ENCODE measurements around the gene PDE7B. TPM values are rescaled to one million over a fixed set of nuclear protein-coding genes. Genes with fewer than 3 reads are reported as not detected.

PDE7B gene
- total RNA-seq, 2 experiments from 2014 or later = 0.25 to 0.31 TPM

DNA sequence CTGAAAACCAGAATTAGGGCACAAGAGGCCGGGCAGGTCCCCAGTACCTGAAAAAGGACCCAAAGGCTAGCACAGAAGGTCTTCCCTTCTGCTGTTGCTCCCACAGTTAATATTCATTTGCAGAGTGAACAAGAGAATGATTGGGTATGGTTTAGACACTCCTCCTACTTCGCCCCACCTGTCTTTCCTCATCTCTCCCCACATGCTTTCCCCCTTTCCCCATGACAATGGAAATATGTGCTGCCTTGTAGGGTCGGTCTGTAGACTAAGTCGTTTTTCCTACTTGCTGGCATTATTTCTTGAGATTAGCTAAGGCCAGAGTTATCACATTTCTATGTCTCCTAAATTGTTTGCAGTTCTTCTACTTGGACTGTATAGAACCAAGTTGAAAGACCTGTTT, 181.9 kb downstream of the PDE7B start:
- H3K4me1 Mint-ChIP-seq (ENCODE audit: low read depth) = peaks cover 14% of the 10 kb centered on the region
- CTCF ChIA-PET = interaction anchor here (0.7 to 1.2 kb wide), 2 partner anchors 13 to 15 kb away, joined by 4 read pairs; no protein-coding TSS in a partner anchor
- no peak overlapping the region for H3K4me3 Mint-ChIP-seq
- intact Hi-C loops (cut with micrococcal nuclease) = loop anchor here (2.0 to 10.0 kb wide), 3 partner anchors 193 to 499 kb away; no protein-coding TSS in a partner anchor
- H3K27ac Mint-ChIP-seq = no peak overlapping the region
- DNase-seq = no peak
- no peaks in the 10 kb centered on the region for H3K9me3 Mint-ChIP-seq
- H3K27me3 Mint-ChIP-seq (ENCODE audit: low read depth) = no peaks in the 10 kb centered on the region
- no peaks in the 10 kb centered on the region for H3K36me3 Mint-ChIP-seq (ENCODE audit: low read depth)

DNA sequence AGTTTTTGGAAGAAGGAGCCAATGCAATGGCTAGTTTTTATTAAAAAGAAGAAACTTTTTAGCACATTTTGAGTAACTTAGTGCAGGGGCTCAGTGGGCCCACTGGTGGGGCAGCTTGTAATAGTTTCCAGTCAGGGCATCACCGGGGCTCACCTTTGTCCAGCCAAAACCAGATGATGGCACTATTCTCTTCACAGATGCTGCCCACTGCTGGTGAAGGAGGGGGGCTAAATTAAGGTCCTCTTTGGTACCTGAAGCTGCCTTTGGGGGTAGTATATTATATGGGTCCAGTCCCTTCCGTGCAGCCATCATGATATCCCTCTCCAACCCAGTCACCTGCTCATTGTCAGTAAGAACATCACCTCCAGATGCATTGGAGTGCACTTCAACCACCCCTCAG, 182.9 kb downstream of the PDE7B start:
- Mint-ChIP-seq H3K27me3 (ENCODE audit: low read depth) (no peaks in the 10 kb centered on the region), H3K4me1 (ENCODE audit: low read depth) (peaks cover 15% of the 10 kb centered on the region), H3K9me3 (no peaks in the 10 kb centered on the region), H3K36me3 (ENCODE audit: low read depth) (no peaks in the 10 kb centered on the region), H3K27ac (no peak overlapping the region), H3K4me3 (no peak overlapping the region)
- no peak for DNase-seq
- intact Hi-C loops (cut with micrococcal nuclease) = loop anchor here (10.0 kb wide), 2 partner anchors 280 to 500 kb away; no protein-coding TSS in a partner anchor
- CTCF ChIA-PET = interaction anchor here (0.6 kb wide), 1 partner anchor 20 kb away, joined by 3 read pairs; no protein-coding TSS in a partner anchor

DNA sequence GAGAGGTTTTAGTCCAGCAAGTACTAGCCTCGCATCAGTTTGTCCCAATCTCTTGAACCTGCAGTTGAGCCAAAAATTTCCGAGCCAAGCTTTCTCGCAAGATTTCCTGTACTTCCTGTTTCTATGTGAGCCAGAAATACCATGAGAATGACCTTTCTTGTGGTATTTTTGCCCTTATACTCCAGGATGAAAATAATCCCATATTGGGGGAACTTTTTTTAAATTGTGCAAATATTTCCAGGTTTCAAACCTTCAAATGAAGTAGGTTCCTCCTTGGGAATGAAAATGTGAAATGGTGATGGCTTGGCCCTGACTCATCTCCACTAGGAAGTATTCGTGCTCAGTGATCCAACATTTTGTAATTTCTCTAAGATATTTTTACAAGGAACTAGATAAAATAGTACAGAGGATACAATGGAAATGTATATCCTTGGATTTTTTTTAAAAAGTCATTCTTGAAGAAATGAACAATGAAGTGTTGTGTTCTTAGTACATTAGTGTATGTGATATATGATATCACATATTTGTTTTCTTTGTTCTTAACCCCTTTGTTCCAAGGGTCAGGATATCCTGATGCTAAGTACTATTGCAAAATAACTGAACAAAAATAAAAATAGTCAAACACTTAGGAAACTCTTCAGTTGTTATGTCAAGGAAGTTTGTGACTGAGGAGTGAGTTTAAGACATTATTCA, 184.0 kb downstream of the PDE7B start:
- intact Hi-C loops (cut with micrococcal nuclease) = loop anchor here (10.0 kb wide), 2 partner anchors 279 to 501 kb away; no protein-coding TSS in a partner anchor
- H3K27me3 Mint-ChIP-seq (ENCODE audit: low read depth) = no peaks in the 10 kb centered on the region
- CTCF ChIA-PET = no interaction called here
- H3K9me3 Mint-ChIP-seq = no peaks in the 10 kb centered on the region
- no peak overlapping the region for H3K27ac Mint-ChIP-seq
- DNase-seq = no peak
- no peaks in the 10 kb centered on the region for H3K36me3 Mint-ChIP-seq (ENCODE audit: low read depth)
- peaks cover 15% of the 10 kb centered on the region for H3K4me1 Mint-ChIP-seq (ENCODE audit: low read depth)
- no peak overlapping the region for H3K4me3 Mint-ChIP-seq

DNA sequence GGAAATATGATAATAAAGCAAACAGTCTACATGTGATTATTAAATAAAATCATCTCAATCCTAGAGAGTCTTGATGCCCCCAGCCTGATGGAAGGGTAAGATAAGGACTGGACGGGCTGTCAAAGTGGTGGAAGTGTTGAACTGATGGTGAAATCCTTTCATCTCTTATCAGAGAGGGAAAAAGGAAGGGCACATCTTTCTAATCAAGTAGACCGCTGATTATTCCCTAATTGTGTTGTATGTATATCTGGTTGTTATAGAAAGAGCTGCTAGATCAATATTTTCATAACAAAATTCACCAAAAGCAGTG, 184.5 kb downstream of the PDE7B start:
- no peaks in the 10 kb centered on the region for H3K36me3 Mint-ChIP-seq (ENCODE audit: low read depth)
- H3K27me3 Mint-ChIP-seq (ENCODE audit: low read depth) = no peaks in the 10 kb centered on the region
- no peak overlapping the region for H3K27ac Mint-ChIP-seq
- peaks cover 15% of the 10 kb centered on the region for H3K4me1 Mint-ChIP-seq (ENCODE audit: low read depth)
- CTCF ChIA-PET = no interaction called here
- intact Hi-C loops (cut with micrococcal nuclease) = loop anchor here (10.0 kb wide), 2 partner anchors 279 to 501 kb away; no protein-coding TSS in a partner anchor
- H3K9me3 Mint-ChIP-seq = no peaks in the 10 kb centered on the region
- H3K4me3 Mint-ChIP-seq = no peak overlapping the region
- DNase-seq = no peak

DNA sequence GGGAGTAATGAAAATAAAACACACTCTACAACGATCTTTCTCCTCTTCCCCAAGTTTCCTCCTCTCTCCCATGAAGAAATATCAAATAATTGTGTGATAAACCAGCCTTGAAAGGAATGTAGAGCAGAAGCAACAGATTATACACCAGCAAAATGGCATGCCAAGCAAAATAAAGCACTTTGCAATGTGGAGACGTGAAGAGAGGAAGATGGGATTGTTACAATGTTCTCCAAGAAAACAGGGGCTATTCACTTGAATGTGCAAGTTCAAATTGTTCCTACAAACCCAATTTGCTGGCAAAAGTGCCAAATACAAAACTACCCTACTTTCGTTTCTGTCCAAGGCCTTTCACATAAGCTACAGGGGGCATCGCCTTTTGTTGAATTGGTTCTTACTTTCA, 185.1 kb downstream of the PDE7B start:
- Mint-ChIP-seq H3K36me3 (ENCODE audit: low read depth) (no peaks in the 10 kb centered on the region), H3K4me3 (no peak overlapping the region), H3K9me3 (no peaks in the 10 kb centered on the region), H3K27me3 (ENCODE audit: low read depth) (no peaks in the 10 kb centered on the region), H3K4me1 (ENCODE audit: low read depth) (peaks cover 15% of the 10 kb centered on the region), H3K27ac (no peak overlapping the region)
- CTCF ChIA-PET = no interaction called here
- DNase-seq = no peak
- intact Hi-C loops (cut with micrococcal nuclease) = loop anchor here (10.0 kb wide), 2 partner anchors 278 to 502 kb away; no protein-coding TSS in a partner anchor

DNA sequence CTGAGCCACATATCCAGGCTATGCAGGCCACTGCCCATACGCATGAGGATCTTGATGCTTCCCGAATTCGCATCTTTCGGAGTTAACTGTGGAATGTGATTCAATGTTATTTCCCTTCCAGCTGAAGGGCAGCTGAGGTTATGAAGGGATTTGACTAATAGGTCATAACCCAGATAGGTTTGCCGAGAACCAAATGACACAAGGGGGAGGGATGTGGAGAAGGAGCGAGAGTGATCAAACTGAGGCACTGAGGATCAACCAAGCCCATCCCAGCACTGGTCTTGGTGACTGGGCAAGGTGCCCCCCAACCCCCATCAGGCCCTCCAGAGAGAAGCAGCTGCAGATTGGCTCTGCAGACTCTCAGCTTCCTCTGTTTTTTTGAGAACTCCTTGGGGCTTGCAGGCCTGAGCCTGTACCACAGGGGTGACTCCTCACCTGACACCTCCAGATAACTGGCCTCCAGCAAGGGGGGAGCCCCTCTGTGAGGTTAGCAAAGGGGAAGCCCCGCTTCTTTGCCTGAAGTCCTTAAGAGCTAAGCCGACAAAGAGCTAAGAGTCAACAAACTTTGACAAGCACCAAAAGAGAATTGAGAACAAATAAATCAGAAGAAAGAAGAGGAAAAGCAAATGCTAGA, 185.9 kb downstream of the PDE7B start:
- Mint-ChIP-seq H3K27me3 (ENCODE audit: low read depth) (no peaks in the 10 kb centered on the region), H3K4me1 (ENCODE audit: low read depth) (peaks cover 15% of the 10 kb centered on the region), H3K27ac (no peak overlapping the region), H3K9me3 (no peaks in the 10 kb centered on the region), H3K36me3 (ENCODE audit: low read depth) (no peaks in the 10 kb centered on the region), H3K4me3 (no peak overlapping the region)
- CTCF ChIA-PET = interaction anchor here (0.7 kb wide), 1 partner anchor 65 kb away, joined by 5 read pairs; no protein-coding TSS in a partner anchor
- DNase-seq = peak; percentile 77
- intact Hi-C loops (cut with micrococcal nuclease) = loop anchor here (10.0 kb wide), 2 partner anchors 277 to 503 kb away; no protein-coding TSS in a partner anchor

DNA sequence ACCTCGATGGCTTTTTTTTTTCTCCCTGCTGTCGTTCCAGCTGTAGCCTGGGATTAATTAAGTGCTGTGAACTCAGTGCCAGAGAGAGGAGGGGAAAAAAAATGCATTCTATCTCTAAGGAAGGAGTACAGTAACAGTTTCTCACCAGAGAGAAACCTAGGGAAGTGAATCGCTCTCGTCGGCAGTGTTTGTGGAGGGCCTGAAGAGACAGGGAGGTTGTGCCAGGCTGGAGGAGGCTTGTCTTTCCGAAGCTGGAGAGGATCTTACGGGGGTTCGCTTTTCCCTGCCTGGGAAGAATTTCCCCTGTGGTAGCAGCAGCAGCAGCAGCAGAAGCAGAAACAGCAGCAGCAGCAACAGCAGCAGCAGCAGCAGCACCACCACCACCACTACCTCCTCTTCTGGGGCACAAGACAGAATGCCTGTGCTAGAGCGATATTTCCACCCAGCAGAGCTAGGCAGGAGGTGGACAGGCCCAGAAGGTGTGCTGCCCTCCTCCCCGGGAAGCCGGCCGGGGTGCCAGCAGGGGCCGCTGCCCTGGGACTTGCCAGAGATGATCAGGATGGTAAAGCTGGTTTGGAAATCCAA, 186.5 kb downstream of the PDE7B start:
- Mint-ChIP-seq H3K27me3 (ENCODE audit: low read depth) (peaks cover 1% of the 10 kb centered on the region), H3K4me1 (ENCODE audit: low read depth) (peaks cover 15% of the 10 kb centered on the region), H3K9me3 (no peaks in the 10 kb centered on the region), H3K4me3 (peak overlapping the region; percentile 4), H3K27ac (no peak overlapping the region), H3K36me3 (ENCODE audit: low read depth) (no peaks in the 10 kb centered on the region)
- no peak for DNase-seq
- CTCF ChIA-PET = interaction anchor here (0.7 kb wide), 1 partner anchor 65 kb away, joined by 5 read pairs; no protein-coding TSS in a partner anchor
- intact Hi-C loops (cut with micrococcal nuclease) = loop anchor here (10.0 kb wide), 2 partner anchors 277 to 503 kb away; no protein-coding TSS in a partner anchor

DNA sequence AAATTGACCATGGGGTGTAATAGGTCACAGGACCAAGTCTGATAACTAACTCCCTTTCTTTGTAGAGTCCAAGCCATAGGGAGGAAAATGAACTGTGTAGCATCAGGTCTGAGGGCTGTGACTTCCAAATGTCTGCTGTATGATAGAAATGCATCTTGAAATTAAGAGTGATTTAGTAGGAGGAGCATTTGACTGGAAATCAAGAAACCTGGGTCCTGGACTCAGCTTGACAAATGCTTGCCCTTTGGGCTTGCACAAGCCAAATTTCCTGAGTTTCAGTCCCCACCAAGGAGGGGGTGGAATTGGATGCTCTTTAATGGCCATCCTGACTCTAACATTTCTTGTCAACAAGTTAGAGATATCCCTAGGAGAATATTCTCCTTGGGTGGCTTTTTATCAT, 187.0 kb downstream of the PDE7B start:
- DNase-seq = no peak
- Mint-ChIP-seq H3K4me1 (ENCODE audit: low read depth) (peaks cover 15% of the 10 kb centered on the region), H3K36me3 (ENCODE audit: low read depth) (no peaks in the 10 kb centered on the region), H3K9me3 (no peaks in the 10 kb centered on the region), H3K4me3 (no peak overlapping the region), H3K27me3 (ENCODE audit: low read depth) (peaks cover 1% of the 10 kb centered on the region), H3K27ac (no peak overlapping the region)
- intact Hi-C loops (cut with micrococcal nuclease) = loop anchor here (10.0 kb wide), 2 partner anchors 276 to 504 kb away; no protein-coding TSS in a partner anchor
- CTCF ChIA-PET = no interaction called here

DNA sequence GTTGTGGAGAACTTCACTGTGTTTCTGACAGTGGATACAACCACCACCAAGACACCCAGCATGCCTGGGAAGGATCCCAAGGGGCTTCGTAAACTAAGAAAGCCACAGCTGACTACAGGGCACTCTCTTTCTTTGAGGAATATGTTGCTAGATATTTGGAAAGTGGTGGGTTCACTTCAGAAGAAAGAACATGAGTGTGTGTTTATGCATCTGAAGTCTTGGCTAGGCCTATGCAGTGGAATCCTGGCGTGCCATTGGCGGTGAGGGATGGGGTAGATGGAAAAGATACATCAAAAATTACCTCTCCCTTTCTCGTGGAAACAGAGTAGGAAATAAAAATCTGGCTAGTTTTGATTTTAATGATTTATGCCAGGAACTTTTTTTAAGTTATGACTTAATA, 187.7 kb downstream of the PDE7B start:
- Mint-ChIP-seq H3K27me3 (ENCODE audit: low read depth) (peaks cover 1% of the 10 kb centered on the region), H3K4me1 (ENCODE audit: low read depth) (peaks cover 15% of the 10 kb centered on the region), H3K4me3 (no peak overlapping the region), H3K27ac (no peak overlapping the region), H3K36me3 (ENCODE audit: low read depth) (no peaks in the 10 kb centered on the region), H3K9me3 (no peaks in the 10 kb centered on the region)
- CTCF ChIA-PET = no interaction called here
- intact Hi-C loops (cut with micrococcal nuclease) = loop anchor here (10.0 kb wide), 2 partner anchors 276 to 504 kb away; no protein-coding TSS in a partner anchor
- DNase-seq = no peak

DNA sequence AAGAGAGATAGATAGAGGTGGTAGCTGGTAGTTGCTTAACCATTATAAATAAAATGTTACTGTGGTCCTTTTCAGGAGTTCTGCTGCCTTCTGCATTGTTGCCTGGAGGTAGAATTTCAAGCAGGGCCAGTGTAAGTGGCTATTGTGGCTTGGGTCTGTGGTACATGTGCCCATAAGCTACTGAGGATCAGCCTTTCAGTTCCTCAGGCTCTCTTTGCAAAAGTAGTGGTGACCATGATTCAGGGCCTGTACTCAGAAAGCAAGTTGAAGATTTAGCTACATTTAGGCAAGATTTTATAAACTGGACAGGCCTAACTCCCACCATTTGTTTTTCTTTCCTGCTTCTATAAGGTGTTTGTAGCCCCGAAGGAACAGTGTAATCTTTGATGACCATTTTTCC, 199.0 kb downstream of the PDE7B start:
- Mint-ChIP-seq H3K27ac (no peak overlapping the region), H3K27me3 (ENCODE audit: low read depth) (peaks cover 2% of the 10 kb centered on the region), H3K4me1 (ENCODE audit: low read depth) (peaks cover 23% of the 10 kb centered on the region), H3K36me3 (ENCODE audit: low read depth) (no peaks in the 10 kb centered on the region), H3K9me3 (no peaks in the 10 kb centered on the region), H3K4me3 (no peak overlapping the region)
- intact Hi-C loops (cut with micrococcal nuclease) = no loop called here
- no peak for DNase-seq
- CTCF ChIA-PET = interaction anchor here (0.7 kb wide), 1 partner anchor 66 kb away, joined by 3 read pairs; no protein-coding TSS in a partner anchor

DNA sequence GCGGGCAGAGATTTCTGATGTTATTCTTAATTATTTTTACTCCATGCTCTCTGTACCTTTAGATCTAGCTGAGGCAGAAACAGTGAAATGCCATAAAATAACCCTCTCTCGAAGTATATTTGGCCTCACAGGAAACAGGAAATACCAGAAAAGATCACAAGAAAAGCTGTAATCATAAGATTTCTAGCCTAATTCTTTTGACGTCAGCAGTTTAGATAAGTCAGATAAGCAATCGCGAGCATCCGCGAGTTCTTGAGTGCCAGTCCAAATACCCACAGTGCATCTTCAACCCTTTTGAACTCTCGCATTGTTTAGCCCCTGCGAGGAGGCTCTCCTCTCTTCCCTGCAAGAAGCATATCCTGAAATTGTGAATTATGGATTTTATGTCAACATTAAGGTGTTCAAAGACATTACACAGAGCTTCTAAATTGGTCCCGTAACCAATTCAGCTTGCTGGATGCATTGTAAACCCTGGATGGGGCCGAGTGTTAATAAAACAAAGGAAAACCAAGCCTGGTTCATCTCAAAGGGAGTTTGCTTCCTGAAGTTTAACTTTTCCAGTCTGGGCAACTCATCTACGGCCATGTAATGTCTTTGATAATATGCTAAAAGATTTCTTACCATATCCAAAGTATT, 199.8 kb downstream of the PDE7B start:
- CTCF ChIA-PET = no interaction called here
- intact Hi-C loops (cut with micrococcal nuclease) = no loop called here
- peak; percentile 45 for DNase-seq
- Mint-ChIP-seq H3K27me3 (ENCODE audit: low read depth) (peaks cover 2% of the 10 kb centered on the region), H3K4me1 (ENCODE audit: low read depth) (peaks cover 23% of the 10 kb centered on the region), H3K9me3 (no peaks in the 10 kb centered on the region), H3K36me3 (ENCODE audit: low read depth) (no peaks in the 10 kb centered on the region), H3K4me3 (peak overlapping the region; percentile 17), H3K27ac (peak overlapping the region; percentile 31)

DNA sequence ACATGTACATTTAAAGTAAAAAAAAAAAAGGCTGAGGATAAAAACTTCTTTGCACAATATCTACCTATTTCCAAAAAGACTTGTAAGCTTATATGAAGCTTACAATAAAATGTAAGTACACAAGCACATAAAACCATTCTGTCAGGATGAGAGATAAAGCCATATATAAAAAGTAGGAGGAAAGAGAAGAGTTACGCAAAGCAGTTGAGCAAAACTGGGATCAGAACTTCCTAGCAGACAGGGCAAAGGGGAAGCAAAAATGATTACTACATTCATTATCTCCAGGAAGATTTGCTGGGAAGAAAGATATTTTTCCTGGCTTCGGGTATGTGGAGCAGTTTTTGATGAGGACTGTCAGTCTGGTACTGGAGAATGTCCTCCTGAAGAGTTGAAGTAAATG, 200.5 kb downstream of the PDE7B start:
- no peak for DNase-seq
- no peaks in the 10 kb centered on the region for H3K9me3 Mint-ChIP-seq
- CTCF ChIA-PET = no interaction called here
- peaks cover 2% of the 10 kb centered on the region for H3K27me3 Mint-ChIP-seq (ENCODE audit: low read depth)
- intact Hi-C loops (cut with micrococcal nuclease) = no loop called here
- H3K4me1 Mint-ChIP-seq (ENCODE audit: low read depth) = peaks cover 23% of the 10 kb centered on the region
- no peaks in the 10 kb centered on the region for H3K36me3 Mint-ChIP-seq (ENCODE audit: low read depth)
- no peak overlapping the region for H3K4me3 Mint-ChIP-seq
- H3K27ac Mint-ChIP-seq = no peak overlapping the region

Measured in activated naive CD4-positive, alpha-beta T cell treated with anti-CD3 and anti-CD28 coated beads for 36 hours (primary cell).